HG03103 (cell line): ENCODE data around the gene ATP2C1.
"Not testable (repeated sequence)": the region's sequence is repeated elsewhere in the genome, so short reads cannot be mapped to it uniquely, and the experiment has no call there.

Experiments used
- ATAC-seq: cut with Tn5 transposase; IDR thresholded peaks from one replicate; pipeline ENCODE4 v1.9.1; 2021; ENCODE audit warnings: low read depth; ENCODE audit not compliant: unreplicated experiment

ATP2C1 gene

DNA sequence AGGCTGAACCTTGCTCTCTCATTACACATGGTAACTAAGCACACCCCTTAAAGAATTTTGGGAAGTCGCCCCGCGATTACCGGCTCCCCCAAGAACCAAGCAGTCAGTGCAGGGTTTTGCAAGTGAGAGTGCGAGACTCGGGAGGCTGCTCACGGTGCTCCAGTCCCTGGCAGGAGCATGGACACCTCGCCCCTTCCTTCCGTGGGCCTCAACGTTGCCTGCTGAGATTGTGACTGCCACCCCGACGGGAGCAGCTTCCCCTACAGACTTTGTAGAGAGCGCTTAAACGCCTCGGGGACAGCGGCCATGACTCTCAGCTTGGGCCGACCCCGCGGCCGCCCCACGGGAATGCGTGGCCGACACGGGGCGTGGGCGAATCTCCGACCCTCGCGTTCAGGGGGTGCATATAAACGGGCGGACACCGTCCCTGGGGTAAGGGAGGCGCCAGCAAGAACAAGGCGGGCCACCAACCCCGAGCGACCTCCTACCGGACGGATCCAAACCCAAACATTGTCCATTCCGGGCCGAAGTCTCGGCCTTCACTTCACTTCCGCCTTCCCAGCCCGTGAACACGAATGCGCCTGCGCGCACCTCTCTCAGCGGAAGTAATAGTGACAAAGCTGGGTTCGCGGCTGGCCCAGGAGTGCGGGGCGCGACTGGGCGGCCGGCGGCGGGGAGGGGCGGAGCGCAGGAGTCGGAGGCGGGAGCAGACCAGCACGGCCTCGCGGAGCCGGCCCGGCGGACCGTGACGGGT is at the start of gene ATP2C1:
TSS of gene ATP2C1 (plus strand) at position 709 of the 754 bp plus-strand sequence. CDS start 686 bp downstream, outside the sequence.
- ATAC-seq: peak; percentile 90

DNA sequence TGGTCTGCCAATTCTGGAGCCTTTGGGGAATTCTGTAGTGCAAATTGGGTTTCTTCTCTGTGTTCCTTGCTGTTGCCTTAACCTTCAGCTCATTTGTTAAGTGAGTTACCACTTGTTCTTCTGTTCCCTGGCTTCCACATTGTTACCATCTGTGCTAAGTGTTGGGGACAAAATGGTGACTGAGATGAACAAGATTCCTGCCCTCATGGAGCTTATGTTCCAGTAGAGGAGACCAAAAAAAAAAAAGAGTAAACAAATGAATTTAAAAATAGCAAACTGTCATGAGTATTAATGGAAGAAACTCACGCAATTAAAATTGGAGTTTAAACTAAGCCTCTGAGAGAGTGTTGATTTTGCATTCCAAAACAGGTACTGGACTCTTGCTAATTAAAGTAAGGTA is 49.4 kb upstream of the ATP2C1 start:
- ATAC-seq: no peak

DNA sequence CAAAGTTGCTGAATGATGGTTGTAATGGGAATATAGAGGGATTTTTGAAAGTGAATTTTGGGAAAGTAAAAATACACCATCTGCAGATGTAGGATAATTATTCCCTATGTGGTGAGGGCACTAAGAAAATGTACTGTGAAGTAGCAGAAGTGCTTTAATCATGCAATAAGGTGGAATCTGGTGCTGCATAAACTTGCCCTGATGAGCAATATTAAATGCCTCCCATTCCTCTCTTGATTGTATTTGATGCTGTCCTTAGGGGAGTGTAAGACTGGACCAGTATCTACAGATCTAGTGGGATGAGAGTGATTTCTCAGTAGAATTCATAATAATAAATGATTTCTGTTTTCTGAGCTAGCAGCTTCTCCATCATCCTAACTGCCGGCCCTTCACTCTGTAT is 47.7 kb upstream of the ATP2C1 start:
- no peak for ATAC-seq

- ATAC-seq: no peak
Observed at GRCh38 chr3:130849091-130849552, 44.8 kb upstream of the ATP2C1 start.

GRCh38 chr3:130850044-130850797 is 43.7 kb upstream of the ATP2C1 start:
- peak; percentile 71 for ATAC-seq

- no peak for ATAC-seq
Observed at GRCh38 chr3:130850843-130851242, 43.0 kb upstream of the ATP2C1 start.

GRCh38 chr3:130851277-130851676 is 42.6 kb upstream of the ATP2C1 start:
- ATAC-seq: no peak

- no peak for ATAC-seq
Observed at GRCh38 chr3:130853581-130853980, 40.3 kb upstream of the ATP2C1 start.

GRCh38 chr3:130854208-130854864 is 39.5 kb upstream of the ATP2C1 start:
- ATAC-seq: no peak

DNA sequence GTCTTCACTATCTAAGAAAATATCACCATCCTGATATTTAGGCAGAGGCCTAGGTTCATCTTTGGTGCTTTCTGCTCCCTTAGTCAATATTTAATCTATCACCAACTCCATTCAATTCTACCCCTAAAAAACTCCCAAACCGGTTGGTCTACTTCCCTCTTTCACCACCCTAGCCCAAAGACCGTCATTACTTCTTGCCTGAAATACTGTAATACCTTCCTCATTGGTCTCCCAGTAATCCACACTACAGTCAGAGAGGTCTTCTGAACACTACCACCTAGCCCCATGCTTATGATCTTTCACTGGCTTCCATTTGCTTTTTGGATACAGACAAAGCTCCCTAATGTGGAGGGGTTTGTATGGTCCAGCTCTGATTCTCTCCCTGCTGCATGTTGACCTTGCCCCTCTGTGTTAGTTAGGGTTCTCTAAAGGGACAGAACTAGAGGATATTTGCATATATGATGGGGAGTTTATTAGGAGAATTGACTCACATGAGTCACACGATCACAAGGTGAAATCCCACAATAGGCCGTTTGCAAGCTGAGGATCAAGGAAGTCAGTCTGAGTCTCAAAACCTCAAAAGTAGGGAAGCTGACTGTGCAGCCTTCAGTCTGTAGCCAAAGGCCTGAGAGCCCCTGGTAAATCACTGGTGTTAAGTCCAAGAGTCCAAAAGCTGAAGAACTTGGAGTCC is 36.4 kb upstream of the ATP2C1 start:
- ATAC-seq: no peak

DNA sequence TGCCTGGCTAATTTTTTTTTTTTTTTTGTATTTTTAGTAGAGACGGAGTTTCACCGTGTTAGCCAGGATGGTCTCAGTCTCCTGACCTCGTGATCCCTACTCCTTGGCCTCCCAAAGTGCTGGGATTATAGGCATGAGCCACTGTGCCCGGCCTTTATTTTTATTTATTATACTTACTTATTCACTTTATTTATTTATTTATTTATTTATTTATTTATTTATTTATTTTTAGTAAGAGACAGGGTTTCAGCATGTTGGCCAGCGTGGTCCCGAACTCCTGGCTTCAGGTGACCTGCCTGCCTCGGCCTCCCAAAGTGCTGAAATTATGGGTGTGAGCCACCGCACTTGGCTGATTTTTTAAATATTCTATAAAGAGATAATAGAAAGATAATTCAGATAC is 31.8 kb upstream of the ATP2C1 start:
- ATAC-seq: not testable (repeated sequence)

GRCh38 chr3:130865489-130865888 is 28.4 kb upstream of the ATP2C1 start:
- ATAC-seq: no peak

DNA sequence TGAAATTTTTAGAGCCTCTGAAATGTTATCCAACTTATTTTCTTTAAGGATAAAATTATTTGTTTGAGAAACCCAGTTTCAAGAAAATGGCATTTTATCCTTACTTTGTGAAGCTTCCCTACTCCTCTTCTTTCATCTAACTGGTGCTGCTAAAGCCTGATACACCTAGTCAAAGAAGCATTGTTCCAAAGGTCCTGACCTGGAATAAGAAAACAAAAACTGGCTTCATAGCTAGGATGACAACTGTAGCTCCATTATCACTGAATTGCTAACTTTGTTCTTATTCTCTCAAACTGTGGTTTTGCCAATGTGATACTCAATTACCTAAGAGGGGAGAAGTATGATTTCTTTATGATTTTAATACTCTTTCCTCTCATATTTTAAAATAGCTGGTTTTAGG is 27.6 kb upstream of the ATP2C1 start:
- no peak for ATAC-seq

DNA sequence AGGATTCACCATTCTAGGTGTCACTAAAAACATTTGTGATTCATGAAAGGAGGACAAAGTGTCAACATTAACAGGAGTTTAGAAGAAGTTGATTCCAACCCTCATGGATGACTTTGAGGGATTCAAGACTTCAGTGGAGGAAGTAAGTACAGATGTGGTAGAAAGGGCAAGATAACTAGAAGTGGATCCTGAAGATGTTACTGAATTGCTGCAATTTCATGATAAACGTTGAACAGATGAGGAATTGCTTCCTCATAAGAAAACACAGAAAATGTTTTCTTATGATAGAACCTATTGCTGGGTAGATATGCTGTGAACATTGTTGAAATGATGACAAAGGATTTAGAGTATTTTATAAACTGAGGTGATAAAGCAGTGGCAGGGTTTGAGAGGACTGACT is 23.5 kb upstream of the ATP2C1 start:
- no peak for ATAC-seq

DNA sequence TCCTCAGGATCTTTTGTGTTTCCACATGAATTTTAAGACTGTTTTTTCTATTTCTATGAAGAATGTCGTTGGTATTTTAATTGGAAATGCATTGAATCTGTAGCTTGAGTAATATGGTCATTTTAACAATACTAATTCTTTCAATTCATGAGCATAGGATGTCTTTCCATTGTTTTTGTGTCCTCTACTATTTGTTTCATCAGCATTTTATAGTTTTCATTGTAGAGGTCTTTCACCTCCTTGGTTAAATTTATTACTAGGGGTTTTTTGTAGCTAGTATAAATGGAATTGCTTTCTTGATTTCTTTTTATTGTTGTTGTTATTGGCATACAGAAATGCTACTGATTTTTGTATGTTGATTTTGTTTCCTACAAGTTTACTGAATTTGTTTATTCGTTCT is 17.3 kb upstream of the ATP2C1 start:
- no peak for ATAC-seq

GRCh38 chr3:130878464-130878863 is 15.4 kb upstream of the ATP2C1 start:
- ATAC-seq: no peak

GRCh38 chr3:130889416-130889946 is 4.4 kb upstream of the ATP2C1 start:
- no peak for ATAC-seq

- peak; percentile 21 for ATAC-seq
Observed at GRCh38 chr3:130892759-130893375, 1.0 kb upstream of the ATP2C1 start.

- ATAC-seq: peak; percentile 19
Observed at GRCh38 chr3:130894130-130894985, 474 bp downstream of the ATP2C1 start.
